GM23338 (cell line): ENCODE data around the gene CDH8.

Source experiments
- CREB1 ChIP-seq: fragments of 250-450 bp; sonication (Bioruptor Pico); IDR thresholded peaks from 2 replicates; pipeline ENCODE4 v1.5.0; 2020; ENCODE audit warnings: low read depth, mild to moderate bottlenecking, moderate library complexity
- EZH2 ChIP-seq: fragments of 200-600 bp; sonication (generic); IDR thresholded peaks from one replicate; pipeline ENCODE4 v1.8.0; 2017; ENCODE audit warnings: antibody characterized with exemption, mild to moderate bottlenecking, low read depth; ENCODE audit not compliant: unreplicated experiment
- EZH2phosphoT487 ChIP-seq: fragments of 200-600 bp; sonication (generic); IDR thresholded peaks from one replicate; pipeline ENCODE4 v1.8.1; 2018; ENCODE audit warnings: antibody characterized with exemption; ENCODE audit not compliant: unreplicated experiment
- JUNB ChIP-seq: IDR thresholded peaks from one replicate; pipeline ENCODE4 v1.6.1; 2016; ENCODE audit warnings: antibody characterized with exemption; ENCODE audit not compliant: unreplicated experiment
- NANOG ChIP-seq: IDR thresholded peaks from 2 replicates; pipeline ENCODE4 v1.6.1; 2016; ENCODE audit warnings: antibody characterized with exemption, borderline replicate concordance
- POLR2AphosphoS5 ChIP-seq: IDR thresholded peaks from 2 replicates; pipeline ENCODE4 v1.6.1; 2016; ENCODE audit warnings: antibody characterized with exemption, low read depth
- STAT1 ChIP-seq: IDR thresholded peaks from one replicate; pipeline ENCODE4 v1.6.1; 2016; ENCODE audit warnings: antibody characterized with exemption; ENCODE audit not compliant: unreplicated experiment
- ZNF114 ChIP-seq: fragments of 250-450 bp; sonication (Bioruptor Pico); IDR thresholded peaks from 2 replicates; pipeline ENCODE4 v1.5.0; 2020; ENCODE audit warnings: mild to moderate bottlenecking, moderate library complexity
- ZNF331 ChIP-seq: fragments of 250-450 bp; sonication (Bioruptor Pico); IDR thresholded peaks from 2 replicates; pipeline ENCODE4 v1.5.0; 2020; ENCODE audit warnings: low read depth, mild to moderate bottlenecking, moderate library complexity
- TF ChIP-seq, protein P1 (sequence below), 2 experiments: fragments of 200-600 bp in 1 of 2; sonication (generic) in 1 of 2; conservative IDR thresholded peaks; 2 replicates each; pipeline versions ENCODE4 v1.5.1 to v1.6.1; 2016 to 2017; ENCODE audit warnings: antibody characterized with exemption in 2 of 2, low read depth in 2 of 2, mild to moderate bottlenecking in 2 of 2, moderate library complexity in 1 of 2
- TF ChIP-seq, protein P2 (sequence below): IDR thresholded peaks from one replicate; pipeline ENCODE4 v1.6.1; 2018; ENCODE audit warnings: antibody characterized with exemption; ENCODE audit not compliant: unreplicated experiment
- TF ChIP-seq, protein P3 (sequence below): fragments of 250-450 bp; sonication (Bioruptor Pico); IDR thresholded peaks from 2 replicates; pipeline ENCODE4 v1.5.0; 2020; ENCODE audit warnings: mild to moderate bottlenecking, moderate library complexity

DNA sequence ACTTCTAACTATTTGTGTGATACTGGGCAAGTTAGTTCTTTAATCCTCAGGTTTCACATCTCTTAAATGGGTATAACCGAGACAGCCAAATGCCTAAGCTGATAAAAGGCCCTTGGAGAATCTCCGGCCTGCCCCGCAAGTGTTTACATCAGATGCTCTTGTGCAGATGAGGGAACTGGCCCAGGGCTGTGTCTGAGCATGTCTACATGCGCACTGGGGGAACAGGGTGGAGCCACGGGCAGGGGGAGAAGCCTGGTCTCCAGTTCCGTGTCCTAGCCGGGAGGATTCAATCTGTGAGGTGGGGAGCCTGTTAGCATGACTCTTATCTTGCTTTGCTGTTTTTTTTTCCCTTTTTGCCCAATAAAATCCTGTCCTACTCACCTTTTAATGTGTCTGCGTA lies 222.9 kb downstream of the CDH8 start:
- TF ChIP-seq, protein P1, sequence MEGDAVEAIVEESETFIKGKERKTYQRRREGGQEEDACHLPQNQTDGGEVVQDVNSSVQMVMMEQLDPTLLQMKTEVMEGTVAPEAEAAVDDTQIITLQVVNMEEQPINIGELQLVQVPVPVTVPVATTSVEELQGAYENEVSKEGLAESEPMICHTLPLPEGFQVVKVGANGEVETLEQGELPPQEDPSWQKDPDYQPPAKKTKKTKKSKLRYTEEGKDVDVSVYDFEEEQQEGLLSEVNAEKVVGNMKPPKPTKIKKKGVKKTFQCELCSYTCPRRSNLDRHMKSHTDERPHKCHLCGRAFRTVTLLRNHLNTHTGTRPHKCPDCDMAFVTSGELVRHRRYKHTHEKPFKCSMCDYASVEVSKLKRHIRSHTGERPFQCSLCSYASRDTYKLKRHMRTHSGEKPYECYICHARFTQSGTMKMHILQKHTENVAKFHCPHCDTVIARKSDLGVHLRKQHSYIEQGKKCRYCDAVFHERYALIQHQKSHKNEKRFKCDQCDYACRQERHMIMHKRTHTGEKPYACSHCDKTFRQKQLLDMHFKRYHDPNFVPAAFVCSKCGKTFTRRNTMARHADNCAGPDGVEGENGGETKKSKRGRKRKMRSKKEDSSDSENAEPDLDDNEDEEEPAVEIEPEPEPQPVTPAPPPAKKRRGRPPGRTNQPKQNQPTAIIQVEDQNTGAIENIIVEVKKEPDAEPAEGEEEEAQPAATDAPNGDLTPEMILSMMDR (conservative IDR thresholded peaks at IDR 0.05; ENCODE audit: low read depth in 2 of 2): no peak
- TF ChIP-seq EZH2 (no peak), POLR2AphosphoS5 (no peak), ZNF114 (CRISPR knock-in tag) (no peak), CREB1 (no peak), EZH2phosphoT487 (no peak), ZNF331 (CRISPR knock-in tag) (no peak), NANOG (no peak), JUNB (no peak), STAT1 (no peak)
- TF ChIP-seq, protein P2, sequence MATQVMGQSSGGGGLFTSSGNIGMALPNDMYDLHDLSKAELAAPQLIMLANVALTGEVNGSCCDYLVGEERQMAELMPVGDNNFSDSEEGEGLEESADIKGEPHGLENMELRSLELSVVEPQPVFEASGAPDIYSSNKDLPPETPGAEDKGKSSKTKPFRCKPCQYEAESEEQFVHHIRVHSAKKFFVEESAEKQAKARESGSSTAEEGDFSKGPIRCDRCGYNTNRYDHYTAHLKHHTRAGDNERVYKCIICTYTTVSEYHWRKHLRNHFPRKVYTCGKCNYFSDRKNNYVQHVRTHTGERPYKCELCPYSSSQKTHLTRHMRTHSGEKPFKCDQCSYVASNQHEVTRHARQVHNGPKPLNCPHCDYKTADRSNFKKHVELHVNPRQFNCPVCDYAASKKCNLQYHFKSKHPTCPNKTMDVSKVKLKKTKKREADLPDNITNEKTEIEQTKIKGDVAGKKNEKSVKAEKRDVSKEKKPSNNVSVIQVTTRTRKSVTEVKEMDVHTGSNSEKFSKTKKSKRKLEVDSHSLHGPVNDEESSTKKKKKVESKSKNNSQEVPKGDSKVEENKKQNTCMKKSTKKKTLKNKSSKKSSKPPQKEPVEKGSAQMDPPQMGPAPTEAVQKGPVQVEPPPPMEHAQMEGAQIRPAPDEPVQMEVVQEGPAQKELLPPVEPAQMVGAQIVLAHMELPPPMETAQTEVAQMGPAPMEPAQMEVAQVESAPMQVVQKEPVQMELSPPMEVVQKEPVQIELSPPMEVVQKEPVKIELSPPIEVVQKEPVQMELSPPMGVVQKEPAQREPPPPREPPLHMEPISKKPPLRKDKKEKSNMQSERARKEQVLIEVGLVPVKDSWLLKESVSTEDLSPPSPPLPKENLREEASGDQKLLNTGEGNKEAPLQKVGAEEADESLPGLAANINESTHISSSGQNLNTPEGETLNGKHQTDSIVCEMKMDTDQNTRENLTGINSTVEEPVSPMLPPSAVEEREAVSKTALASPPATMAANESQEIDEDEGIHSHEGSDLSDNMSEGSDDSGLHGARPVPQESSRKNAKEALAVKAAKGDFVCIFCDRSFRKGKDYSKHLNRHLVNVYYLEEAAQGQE: no peak
- TF ChIP-seq, protein P3, sequence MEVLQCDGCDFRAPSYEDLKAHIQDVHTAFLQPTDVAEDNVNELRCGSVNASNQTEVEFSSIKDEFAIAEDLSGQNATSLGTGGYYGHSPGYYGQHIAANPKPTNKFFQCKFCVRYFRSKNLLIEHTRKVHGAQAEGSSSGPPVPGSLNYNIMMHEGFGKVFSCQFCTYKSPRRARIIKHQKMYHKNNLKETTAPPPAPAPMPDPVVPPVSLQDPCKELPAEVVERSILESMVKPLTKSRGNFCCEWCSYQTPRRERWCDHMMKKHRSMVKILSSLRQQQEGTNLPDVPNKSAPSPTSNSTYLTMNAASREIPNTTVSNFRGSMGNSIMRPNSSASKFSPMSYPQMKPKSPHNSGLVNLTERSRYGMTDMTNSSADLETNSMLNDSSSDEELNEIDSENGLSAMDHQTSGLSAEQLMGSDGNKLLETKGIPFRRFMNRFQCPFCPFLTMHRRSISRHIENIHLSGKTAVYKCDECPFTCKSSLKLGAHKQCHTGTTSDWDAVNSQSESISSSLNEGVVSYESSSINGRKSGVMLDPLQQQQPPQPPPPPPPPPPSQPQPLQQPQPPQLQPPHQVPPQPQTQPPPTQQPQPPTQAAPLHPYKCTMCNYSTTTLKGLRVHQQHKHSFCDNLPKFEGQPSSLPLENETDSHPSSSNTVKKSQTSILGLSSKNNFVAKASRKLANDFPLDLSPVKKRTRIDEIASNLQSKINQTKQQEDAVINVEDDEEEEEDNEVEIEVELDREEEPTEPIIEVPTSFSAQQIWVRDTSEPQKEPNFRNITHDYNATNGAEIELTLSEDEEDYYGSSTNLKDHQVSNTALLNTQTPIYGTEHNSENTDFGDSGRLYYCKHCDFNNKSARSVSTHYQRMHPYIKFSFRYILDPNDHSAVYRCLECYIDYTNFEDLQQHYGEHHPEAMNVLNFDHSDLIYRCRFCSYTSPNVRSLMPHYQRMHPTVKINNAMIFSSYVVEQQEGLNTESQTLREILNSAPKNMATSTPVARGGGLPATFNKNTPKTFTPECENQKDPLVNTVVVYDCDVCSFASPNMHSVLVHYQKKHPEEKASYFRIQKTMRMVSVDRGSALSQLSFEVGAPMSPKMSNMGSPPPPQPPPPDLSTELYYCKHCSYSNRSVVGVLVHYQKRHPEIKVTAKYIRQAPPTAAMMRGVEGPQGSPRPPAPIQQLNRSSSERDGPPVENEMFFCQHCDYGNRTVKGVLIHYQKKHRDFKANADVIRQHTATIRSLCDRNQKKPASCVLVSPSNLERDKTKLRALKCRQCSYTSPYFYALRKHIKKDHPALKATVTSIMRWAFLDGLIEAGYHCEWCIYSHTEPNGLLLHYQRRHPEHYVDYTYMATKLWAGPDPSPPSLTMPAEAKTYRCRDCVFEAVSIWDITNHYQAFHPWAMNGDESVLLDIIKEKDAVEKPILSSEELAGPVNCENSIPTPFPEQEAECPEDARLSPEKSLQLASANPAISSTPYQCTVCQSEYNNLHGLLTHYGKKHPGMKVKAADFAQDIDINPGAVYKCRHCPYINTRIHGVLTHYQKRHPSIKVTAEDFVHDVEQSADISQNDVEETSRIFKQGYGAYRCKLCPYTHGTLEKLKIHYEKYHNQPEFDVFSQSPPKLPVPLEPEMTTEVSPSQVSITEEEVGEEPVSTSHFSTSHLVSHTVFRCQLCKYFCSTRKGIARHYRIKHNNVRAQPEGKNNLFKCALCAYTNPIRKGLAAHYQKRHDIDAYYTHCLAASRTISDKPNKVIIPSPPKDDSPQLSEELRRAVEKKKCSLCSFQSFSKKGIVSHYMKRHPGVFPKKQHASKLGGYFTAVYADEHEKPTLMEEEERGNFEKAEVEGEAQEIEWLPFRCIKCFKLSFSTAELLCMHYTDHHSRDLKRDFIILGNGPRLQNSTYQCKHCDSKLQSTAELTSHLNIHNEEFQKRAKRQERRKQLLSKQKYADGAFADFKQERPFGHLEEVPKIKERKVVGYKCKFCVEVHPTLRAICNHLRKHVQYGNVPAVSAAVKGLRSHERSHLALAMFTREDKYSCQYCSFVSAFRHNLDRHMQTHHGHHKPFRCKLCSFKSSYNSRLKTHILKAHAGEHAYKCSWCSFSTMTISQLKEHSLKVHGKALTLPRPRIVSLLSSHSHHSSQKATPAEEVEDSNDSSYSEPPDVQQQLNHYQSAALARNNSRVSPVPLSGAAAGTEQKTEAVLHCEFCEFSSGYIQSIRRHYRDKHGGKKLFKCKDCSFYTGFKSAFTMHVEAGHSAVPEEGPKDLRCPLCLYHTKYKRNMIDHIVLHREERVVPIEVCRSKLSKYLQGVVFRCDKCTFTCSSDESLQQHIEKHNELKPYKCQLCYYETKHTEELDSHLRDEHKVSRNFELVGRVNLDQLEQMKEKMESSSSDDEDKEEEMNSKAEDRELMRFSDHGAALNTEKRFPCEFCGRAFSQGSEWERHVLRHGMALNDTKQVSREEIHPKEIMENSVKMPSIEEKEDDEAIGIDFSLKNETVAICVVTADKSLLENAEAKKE: no peak
